ENCODE data around the gene NALCN. TPM values are rescaled to one million over a fixed set of nuclear protein-coding genes. Genes with fewer than 3 reads are reported as not detected.

NALCN gene
- total and polyA plus RNA-seq, 9 donors = 0.17 to 21.6 (median 1.4) TPM

DNA sequence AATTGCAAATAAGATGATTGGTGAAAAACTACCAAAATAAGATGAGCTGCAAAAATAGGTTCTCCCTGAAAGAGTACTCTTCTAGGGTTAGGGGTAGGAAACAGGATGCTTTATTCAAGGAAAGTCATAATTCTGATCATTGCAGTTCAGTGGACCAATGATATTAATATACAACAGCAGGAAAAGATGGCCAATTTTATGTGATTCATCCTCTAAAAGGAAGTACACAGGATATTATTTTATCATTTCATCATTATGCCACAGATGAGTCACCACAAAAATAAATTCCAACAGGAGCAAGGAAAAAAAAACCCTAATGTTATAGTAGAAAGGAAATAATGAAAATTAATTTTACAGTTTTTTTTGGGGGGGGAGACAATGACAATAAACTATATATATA is 205.0 kb downstream of the NALCN start:
- no peak for DNase-seq
- H3K4me3 ChIP-seq = no peak overlapping the region
- H3K27ac ChIP-seq = no peak overlapping the region
- intact Hi-C loops (cut with DNase I) = no loop called here
- H3K4me1 ChIP-seq (ENCODE audit: insufficient read depth) = no peaks in the 10 kb centered on the region
- no peaks in the 10 kb centered on the region for H3K36me3 ChIP-seq
- no peaks in the 10 kb centered on the region for H3K27me3 ChIP-seq
- no peak for TF ChIP-seq EP300 (IDR thresholded peaks at IDR 0.05)
- TF ChIP-seq POLR2A (IDR thresholded peaks at IDR 0.05) = no peak
- TF ChIP-seq, protein P1, sequence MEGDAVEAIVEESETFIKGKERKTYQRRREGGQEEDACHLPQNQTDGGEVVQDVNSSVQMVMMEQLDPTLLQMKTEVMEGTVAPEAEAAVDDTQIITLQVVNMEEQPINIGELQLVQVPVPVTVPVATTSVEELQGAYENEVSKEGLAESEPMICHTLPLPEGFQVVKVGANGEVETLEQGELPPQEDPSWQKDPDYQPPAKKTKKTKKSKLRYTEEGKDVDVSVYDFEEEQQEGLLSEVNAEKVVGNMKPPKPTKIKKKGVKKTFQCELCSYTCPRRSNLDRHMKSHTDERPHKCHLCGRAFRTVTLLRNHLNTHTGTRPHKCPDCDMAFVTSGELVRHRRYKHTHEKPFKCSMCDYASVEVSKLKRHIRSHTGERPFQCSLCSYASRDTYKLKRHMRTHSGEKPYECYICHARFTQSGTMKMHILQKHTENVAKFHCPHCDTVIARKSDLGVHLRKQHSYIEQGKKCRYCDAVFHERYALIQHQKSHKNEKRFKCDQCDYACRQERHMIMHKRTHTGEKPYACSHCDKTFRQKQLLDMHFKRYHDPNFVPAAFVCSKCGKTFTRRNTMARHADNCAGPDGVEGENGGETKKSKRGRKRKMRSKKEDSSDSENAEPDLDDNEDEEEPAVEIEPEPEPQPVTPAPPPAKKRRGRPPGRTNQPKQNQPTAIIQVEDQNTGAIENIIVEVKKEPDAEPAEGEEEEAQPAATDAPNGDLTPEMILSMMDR (IDR thresholded peaks at IDR 0.05) = no peak
- no peaks in the 10 kb centered on the region for H3K9me3 ChIP-seq

DNA sequence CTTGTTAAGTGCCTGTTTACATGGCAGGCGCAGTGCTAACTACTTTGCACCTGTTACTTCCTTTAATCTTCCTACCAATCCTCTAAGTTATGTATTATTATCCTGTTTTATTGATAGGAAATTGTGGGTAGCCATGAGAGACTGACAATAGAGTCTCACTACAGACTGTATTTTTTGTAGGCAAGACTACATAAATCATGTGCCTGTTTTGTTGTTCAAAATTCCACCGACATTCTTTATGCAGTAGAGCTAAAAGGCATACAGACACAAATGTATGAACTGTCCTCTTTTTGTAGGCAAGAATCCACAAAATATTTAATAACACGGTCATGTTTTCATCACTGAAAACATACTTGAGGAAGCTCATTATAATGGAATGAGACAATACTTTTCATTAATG is 205.5 kb downstream of the NALCN start:
- no peak for DNase-seq
- Histone ChIP-seq H3K9me3 (no peaks in the 10 kb centered on the region), H3K4me3 (no peak overlapping the region), H3K4me1 (ENCODE audit: insufficient read depth) (no peaks in the 10 kb centered on the region), H3K27me3 (no peaks in the 10 kb centered on the region), H3K27ac (no peak overlapping the region), H3K36me3 (no peaks in the 10 kb centered on the region)
- TF ChIP-seq, protein P1 (IDR thresholded peaks at IDR 0.05) = no peak
- TF ChIP-seq EP300 (IDR thresholded peaks at IDR 0.05) (no peak), POLR2A (IDR thresholded peaks at IDR 0.05) (no peak)
- WGBS, 3 donors = 79 to 86% (median 82%) methylated on average over 3 of the region's 3 CpGs
- intact Hi-C loops (cut with DNase I) = no loop called here

DNA sequence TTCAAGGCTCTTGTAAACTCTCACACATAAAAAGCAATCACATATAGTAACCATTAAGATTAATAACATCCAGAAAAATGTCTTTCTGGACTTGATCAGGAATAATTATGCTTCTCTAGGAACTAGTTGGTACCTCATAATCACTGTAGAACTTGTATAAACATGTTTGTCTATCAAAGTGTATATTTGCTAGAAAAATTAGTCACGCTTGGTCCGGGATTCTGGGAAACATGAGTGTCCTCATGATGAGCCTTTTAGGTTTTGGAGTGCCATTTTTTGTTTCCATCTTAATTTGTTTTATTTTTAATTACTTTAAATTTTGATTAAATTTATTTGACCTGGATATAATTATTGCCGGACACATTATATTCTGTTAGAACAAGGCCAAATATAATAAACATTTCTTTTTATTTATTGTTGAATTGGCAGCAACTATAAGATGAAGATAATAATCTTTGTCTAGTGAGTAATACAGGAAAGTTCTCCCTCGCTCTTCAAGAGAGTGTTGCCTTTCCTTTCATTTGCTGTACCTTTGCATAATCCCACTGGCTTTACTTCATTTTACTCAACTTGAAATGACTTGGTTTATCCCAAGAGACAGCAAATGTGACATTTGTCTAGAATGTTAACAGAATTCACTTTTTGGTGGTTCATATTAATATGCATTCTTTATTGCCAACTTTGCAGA is 207.0 kb downstream of the NALCN start:
- DNase-seq = no peak
- Histone ChIP-seq H3K36me3 (no peaks in the 10 kb centered on the region), H3K27me3 (no peaks in the 10 kb centered on the region), H3K27ac (no peak overlapping the region), H3K9me3 (no peaks in the 10 kb centered on the region), H3K4me1 (ENCODE audit: insufficient read depth) (no peaks in the 10 kb centered on the region), H3K4me3 (no peak overlapping the region)
- TF ChIP-seq, protein P1 (IDR thresholded peaks at IDR 0.05) = no peak
- TF ChIP-seq EP300 (IDR thresholded peaks at IDR 0.05) = no peak
- TF ChIP-seq POLR2A (IDR thresholded peaks at IDR 0.05) = no peak
- 81 to 89% (median 86%) methylated on average over 4 of the region's 4 CpGs for WGBS, 3 donors
- intact Hi-C loops (cut with DNase I) = no loop called here

DNA sequence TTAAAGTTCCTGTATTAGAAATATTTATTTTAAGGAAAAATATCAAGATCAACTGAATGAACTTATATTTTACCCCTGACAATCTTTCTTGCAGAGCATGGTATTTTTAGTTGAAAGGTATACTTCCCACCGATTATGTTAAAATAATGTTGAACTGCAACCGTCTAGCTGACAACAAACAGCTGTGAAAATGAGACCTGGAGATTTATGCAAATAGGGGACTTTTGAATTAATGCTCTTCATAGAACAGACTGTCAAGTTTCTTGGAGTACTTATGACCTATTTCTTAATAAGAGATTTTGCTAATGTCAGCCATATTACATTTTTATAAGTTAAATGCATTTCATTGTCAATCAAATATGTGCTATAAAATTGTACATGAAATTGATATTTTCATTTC is 210.9 kb downstream of the NALCN start:
- no peaks in the 10 kb centered on the region for H3K4me1 ChIP-seq (ENCODE audit: insufficient read depth)
- DNase-seq = no peak
- 42 to 52% (median 48%) methylated on average over 2 of the region's 2 CpGs for WGBS, 3 donors
- intact Hi-C loops (cut with DNase I) = no loop called here
- H3K4me3 ChIP-seq = no peak overlapping the region
- no peaks in the 10 kb centered on the region for H3K27me3 ChIP-seq
- H3K9me3 ChIP-seq = no peaks in the 10 kb centered on the region
- no peak for TF ChIP-seq POLR2A (IDR thresholded peaks at IDR 0.05)
- TF ChIP-seq, protein P1 (IDR thresholded peaks at IDR 0.05) = no peak
- no peak for TF ChIP-seq EP300 (IDR thresholded peaks at IDR 0.05)
- no peak overlapping the region for H3K27ac ChIP-seq
- H3K36me3 ChIP-seq = no peaks in the 10 kb centered on the region

All from ovary (tissue), 9 donors.